COLO668 (cell line): ENCODE results near the gene YPEL4.

Source experiments
- DNase-seq: peaks from one replicate; lab custom pipeline; 2025; ENCODE audit not compliant: unreplicated experiment; lab: John Stamatoyannopoulos, UW

Gene YPEL4

DNA sequence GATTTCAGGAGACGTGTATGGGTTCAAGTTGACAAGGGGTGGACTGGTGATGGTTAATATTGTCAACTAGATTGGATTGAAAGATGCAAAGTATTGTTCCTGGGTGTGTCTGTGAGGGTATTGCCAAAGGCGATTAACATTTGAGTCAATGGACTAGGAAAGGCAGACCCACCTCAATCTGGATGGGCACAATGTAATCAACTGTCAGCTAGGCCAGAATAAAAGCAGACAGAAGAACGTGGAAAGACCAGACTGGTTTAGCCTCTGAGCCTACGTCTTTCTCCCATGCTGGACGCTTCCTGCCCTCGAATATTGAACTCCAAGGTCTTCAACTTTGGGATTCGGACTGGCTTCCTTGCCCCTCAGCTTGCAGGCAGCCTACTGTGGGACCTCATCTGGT is 1.7 kb upstream of the YPEL4 start:
- no peak for DNase-seq

DNA sequence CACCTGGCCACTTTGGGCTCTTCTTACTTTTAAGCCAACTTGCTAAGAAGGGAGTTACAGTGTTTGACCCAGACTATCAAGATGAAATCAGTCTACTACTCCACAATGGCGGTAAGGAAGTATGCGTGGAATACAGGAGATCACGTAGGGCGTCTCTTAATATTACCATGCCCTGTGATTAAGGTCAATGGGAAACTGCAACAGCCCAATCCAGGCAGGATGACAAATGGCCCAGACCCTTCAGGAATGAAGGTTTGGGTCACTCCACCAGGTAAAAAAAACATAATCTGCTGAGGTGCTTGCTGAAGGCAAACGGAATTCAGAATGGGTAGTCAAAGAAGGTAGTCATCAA is 1.0 kb upstream of the YPEL4 start:
- no peak for DNase-seq

DNA sequence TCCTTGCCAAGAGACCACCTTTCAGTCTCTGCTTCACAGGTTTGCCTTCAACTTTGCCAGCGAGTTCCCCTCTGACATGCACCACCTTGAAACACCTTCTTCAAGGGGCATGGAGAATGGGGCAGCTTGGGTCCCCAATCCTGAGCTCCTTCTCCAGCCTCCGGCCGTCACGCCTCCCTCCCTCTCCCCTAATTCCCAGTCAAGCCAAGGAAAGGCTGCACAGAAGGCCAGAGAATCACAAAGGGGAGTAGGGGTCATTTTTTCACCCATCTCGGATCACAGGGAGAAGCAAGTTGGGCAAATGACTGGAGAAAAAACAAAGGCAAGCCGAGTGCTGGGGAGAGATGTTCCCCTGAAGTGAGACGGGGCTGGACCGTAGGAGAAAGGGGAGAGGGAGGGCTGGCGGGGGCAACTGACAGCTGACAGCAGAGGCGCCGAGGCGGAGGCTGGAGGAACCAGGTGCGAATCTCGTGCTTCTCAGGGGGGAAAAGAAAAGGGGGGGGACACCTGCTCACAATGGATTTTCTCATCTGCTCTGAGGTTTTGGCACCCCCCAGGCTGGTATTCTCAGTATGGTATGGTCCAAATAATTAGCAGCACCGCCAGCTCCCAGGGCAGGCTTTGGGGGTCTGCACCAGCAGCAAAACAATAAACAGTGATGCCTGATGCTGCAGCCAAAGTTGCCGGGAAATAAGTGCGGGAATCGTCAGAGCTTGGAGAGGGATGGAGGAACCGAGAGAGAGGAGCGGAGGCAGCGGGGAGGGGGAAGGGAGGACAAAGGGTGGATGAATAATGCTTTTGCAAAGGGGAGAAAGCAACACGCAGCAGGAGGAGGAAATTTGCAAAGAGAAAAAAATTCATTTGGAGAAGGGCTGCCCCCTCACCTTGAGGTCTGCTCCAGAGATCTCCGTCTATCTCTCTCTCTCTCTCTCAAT is 644 bp downstream of the YPEL4 start:
- no peak for DNase-seq

DNA sequence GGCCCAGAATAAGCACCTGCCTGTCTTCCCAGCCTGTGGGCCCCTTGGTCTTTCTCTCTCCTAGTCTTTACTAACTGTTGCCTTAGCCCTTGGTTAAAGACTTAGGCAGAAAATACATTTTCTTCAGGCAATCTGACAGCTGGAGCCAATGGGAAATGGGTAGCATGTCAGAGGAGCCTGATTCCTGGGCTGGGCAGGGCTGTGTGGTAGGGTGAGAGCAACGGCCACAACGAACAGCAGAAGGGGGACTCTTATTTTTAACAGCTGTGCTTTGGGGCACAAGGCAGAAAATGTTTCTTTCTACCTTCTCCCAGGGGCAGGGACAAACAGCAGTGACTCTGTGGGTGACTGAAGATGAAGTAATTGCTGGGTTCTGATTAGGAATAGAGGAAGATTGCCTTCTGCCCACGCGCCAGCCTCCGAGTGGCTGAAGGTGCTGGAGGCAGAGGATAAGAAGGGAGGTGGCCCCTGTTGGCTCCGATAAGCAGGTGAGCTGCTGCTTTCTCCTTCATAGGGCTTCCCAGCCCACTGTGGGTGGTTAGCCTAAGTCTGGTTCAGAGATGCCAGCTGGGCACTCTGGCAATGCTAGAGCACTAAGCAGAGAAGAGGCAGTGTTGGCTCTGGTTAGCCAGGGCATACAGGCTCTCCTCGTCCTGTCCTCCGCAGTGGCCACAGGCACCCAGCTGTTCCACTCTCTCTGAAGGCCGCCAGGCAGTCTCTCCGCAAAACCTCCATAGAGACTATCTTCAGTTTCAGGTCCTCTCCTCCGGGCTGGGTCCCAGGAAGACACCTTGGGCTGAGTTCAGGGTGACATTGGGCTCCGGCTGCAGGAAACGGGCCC is 1.5 kb downstream of the YPEL4 start:
- DNase-seq = no peak

DNA sequence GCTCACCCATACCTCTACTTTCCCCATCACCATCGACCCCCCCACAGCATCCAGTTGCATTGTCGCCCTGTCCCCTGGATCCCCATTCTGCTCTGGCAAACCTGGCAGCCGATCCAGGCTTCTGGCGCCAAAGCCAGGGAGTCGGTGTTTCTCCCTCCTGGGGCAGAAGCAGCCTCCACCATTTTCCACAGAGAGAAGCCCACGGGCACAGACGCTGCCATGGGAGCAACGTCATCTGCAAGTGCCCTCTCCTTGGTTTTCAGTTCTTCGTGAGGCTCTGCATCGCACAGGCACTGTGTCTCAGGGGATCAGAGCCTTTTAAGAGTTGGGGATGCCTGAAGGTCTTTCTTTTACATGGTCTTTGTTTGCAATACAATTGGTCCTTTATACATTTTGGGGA is 2.3 kb downstream of the YPEL4 start:
- no peak for DNase-seq

DNA sequence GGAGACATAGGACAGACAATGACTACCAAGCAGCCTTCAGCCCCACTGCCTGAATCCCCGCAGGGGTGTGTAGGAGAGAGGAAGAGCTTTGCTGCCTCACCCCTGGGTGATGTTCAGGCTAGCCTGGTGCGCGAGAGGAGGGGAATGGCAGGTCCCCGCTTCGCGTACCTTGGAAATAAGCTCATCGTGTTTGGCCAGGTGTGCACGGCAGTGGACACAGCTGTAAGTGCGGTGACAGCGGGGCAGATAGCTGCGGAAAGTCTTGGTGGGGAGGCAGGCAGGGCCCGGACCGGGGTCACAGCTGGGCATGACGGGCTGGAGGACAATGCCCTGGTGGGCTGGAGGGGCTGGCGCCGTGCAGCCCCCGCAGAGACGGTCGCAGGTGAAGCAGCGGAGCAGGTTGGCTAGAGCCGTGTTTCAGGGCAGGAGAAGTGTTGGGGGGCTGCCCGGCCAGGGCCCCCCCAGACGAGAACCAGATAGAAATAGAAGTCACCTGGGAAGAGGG is 2.9 kb downstream of the YPEL4 start:
- DNase-seq = peak; percentile 17

DNA sequence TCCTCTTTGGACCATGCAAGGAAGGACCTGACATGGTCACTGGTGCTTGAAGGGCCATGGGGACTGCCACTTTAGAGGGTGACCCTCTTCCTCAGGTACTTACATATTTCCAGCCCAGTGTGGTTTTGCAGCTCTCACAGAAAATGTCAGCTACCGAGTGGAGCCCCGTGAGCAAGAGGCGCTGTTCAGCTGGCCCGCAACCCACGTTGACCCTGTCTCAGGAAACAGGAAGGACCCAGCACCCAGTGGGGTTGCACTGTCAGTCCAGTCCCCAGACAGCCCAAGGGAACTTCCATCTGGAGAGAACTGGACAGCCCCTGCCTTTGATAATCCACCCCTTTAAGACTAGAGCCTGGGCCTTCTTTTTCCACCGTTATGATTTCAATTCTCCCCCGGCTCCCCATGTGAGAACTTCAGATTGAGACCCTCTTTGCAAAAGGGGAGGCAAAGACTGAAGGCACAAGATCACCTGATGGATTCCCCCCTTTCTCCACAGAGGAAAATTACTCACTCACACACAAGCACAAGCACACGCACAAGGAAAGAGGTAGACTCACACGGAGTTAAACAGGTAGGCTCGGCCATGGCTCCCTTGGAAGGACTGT is 3.4 kb downstream of the YPEL4 start:
- no peak for DNase-seq

DNA sequence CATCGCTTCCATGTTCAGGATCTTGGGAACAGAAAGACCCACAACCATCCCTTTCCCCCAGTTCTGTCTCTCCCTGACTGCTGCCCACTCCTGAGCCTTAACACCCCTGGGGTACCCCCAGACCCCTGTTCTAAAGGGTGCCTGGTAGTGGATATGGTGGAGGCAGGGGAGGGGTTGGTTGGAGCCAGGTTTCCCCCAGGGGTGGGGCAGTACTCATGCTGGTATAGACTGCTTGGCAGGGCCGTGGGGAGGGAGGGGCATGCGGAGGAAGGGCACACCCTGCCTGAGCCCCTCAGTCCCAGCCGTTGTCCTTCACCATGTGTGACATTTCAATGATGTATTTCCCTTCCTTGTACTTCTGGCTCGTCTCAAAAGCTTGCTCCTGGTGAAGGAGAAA is 4.0 kb downstream of the YPEL4 start:
- no peak for DNase-seq

DNA sequence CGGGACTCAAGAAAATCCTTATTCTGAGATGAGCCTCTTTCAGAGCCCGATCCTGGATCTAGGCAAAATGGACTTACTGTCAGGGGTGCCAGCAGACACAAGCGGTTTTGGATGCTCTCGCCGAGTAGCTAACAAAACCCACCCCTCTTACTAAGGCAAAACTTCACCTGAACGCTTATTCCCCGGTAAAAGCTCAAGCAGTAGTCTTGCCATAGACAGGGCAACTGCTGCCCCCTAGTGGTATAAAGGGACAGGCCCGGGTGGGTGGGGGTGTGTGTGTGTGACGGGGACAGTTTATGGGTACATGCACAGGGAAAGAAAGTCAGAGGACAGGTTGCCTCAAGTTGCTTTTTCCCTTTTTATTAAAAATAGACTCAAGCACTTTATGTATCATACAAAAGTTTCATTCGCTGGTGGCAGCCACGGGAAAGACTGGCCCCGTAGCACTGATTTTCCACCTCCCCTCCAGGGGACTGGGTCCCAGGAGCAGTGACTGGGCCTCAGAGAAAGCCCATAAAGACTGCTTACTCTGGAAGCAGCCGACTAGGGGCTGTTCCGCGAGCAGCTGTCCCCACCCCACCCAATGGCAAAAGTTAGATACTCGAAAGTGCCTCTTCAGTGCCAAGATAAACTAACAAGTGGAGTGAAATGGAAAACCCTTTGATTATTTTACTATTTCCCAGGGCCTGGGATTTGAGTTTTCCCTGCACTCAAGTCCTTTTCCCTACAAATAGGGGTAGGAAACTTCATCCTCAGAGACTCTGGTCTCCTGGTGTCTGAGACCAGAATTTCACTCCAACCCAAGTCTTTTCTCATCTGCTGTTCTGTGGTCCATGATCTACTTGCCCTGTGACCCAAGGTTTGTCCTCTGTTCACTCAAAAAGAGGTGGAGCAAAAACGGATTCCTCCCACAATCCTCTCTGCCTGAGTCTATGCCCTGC is 4.7 kb downstream of the YPEL4 start:
- peak; percentile 54 for DNase-seq

DNA sequence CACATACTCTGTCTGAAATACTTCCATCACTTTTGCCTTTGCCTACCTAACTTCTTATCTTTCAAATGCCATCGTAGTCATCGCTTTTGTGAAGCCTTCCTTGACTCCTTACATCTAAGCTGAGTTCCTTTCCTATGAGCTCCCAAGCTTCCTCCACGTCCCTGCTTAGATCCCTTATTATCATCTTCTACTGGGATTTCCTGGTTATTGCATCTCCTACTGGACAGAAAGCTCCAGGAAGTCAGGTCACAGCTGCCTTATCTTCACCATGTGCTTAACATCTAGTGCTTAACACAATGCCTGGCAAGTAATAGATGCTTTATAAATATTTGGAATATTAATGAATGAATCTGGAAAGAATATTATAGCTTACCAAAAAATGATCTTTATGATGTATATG is 5.9 kb downstream of the YPEL4 start:
- DNase-seq = no peak

DNA sequence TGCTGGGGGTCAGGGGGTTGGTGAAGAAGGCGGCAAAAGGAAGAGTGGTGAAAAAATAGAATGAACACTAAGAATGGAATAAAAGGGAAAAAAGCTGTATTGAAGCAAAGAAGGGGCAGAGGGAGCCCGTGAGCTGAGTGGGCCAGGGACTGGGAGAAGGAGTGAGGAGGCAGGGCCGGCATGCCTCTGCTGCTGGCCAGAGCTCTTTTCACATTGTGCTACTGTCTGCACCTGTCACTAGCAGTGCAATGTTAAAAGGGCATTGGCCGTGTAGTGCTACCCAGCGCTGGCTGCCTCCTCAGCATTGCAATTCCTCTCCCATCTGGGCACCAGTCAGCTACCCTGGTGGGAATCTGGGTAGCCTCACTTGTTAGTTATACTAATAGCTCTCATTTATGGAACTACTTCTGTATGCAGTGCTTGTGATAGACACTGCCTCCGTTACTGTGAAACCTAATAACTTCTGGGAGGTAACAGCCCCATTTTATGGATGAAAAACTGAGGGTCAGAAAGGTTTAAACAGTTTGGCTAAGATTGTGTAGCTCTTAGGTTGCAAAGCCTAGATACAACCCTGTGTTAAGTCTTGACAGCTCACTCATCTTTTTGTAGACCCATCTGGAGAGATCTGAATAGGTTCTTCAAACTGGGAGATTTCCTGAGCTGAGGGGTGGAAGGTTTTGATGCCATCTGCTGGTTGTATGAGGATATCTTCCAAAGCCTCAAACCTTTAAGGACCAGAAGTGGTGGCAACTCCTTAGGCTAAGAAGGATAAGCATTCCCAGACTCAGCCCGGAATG is 8.5 kb downstream of the YPEL4 start:
- peak; percentile 13 for DNase-seq

DNA sequence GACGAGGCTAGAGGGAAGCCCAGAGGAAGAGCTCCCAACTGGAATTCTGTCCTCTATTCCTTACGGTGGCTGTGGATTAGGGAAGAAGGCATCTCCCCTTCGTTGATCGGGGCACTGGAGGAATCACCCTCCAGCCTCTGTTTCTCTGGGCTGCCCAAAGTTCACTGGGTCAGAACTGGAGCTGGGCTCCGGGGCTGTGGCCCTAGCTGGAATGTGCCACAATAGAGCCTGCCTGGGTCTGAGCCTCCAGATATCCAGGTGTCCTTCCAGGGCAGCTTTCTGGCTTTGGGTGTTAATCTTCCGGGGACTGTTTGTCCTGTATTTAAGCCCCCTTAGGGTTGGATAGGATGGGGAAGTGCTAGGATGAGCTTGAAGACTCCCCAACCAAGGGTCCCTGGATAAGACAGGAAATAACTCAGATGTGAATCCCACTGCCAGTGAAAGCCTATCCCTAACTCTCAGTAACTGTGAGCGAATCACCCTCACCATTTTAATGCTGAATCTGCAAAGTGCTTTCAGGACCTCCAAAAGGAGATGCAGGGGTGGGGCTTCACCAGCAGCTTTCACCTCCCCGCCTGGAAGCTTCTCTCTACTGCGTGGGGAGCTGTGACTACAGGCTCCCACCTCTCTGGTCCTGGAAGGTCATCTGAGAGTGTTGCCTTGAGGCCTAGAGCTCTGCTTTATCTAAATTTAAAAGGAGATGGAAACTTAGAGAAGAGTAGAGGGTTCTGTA is 9.5 kb downstream of the YPEL4 start:
- no peak for DNase-seq

DNA sequence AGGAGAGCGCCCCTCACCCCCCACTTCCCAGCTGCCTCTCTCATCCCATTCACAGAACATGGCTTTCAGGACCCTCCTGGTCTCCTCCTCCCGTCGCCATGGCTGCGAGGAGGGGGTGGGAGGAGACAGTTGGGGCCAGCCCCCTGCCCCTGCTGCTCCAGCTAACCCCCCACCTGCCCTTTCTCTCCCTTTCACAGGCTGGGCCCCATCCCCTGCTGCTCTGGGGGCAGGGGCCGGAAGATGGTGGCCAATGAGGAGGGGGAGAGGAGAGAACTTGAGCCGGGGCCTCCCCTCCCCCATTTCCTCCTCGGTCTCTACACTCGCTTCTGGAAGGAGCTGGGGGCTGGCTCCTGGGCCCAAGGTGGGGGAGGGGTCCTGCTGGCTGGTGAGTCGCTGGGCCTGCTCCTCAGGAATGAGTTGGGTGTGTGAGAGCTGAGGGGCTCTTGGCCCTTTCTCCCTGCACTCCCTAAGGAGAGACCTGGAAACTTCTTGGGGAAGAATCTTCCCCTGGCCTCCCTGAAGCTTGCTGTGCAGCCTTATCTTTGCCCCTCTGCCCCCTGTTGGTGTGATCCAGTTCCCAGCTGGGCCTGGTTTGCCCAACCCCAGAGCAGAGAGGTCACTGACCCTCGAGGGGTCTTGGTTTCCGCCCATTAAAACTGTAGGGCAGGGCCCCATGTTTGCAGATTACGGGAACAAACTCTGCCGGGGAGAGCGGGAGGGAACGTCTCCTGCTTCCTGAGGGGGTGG is 10.2 kb downstream of the YPEL4 start:
- DNase-seq = no peak

DNA sequence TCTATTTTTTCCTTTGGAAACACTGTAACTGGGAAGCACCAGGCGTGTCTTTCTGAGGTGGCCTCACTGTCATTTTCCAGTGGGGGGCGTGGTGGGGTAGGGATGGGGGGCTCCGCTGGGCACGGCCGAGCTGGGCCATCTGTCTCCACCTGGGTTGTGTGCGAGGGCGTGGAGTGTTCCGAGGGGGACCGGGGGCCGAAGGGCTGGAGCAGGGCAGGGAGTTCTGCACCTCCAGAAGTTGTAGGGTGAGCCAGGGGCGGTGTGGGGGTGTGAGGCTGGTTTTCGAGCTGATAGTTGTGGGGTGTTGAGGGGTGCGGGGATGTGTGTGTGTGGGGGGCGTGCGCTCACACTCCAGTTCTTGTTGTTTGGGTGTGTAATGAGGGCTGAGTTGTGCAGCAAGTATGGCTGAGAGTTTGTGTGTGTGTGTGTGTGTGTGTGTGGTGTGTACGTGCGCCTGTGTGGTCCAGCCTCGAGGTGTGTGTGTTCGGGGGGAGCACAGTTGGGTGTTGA is 10.8 kb downstream of the YPEL4 start:
- DNase-seq = no peak

DNA sequence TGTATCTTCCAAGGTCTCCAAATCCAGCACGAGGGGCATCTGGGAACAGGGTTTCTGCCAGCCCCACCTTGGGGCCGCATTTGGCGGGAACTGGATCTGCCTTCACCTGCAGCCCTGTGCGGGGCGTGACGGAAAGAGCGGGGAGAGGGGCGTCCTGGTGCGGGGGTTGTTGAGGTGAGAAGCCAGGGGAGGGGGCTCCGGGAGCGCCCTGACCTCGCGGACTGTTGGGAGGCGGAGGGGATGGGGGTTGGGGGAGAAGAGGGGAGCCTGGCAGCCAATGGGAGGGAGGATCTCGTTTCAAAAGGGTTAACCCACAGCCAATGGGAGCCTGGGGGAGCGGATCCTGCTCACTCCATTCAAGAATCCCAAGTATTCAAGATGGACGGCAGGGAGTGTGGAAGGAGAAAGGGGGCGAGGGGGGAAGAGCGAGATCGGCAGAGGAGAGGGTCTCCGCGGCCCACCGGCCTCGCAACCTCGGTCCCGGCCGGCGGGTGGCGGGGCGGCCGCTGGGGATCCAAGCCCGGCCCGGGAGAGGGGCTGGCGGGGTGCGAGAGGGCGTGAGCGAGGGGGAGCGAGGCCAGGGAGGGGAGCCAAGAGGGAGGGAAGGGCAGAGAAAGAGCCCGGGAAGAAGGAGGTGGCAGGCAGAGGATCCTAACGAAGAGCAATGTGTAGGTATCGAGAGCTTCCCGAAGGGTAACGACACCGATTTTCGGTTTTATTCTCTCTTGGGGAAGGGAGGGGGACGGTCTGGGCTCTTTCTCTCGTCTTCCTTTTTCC is 11.5 kb downstream of the YPEL4 start:
- no peak for DNase-seq

DNA sequence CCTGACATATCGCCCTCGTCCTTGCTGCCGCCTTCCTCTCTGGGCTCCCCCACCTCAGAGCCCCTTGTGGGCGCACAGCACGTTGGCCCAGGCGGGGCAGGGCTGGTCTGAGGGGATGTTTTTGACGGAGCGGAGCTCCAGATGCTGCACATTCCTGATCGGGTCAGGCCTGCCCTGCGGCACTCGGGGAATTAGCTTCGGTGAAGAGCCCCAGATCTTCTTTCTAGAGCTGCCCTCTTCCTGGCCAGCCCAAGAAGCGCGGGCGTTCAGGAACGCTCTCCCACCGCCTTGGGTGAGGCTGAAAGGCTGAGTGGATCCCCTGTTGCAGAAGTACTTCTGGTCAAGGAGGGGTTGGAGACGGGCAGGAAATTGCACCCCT is 12.1 kb downstream of the YPEL4 start:
- DNase-seq = no peak

DNA sequence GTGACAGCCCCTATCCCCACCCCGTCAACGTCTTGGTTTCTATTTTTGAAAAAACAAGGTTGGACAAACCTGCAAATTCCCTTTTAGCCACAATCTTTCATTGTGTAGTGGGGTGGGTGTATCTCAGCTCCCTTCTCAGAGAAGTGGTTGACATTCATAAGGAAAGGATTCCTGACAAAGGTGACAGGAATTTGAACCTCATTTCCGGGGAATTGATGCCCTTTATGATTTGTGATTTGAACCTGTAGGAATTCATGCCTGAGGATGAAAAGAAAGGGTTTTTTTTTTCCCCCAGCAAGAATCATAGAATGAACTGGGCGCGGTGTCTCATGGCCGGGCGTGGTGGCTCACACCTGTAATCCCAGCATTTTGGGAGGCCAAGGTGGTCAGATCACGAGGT is 14.5 kb downstream of the YPEL4 start:
- DNase-seq = no peak
